NB4 (cell line): Measurements from ENCODE around the gene MYO1D.

Source experiments
- DNase-seq: peaks from one replicate; pipeline ENCODE4 v3.0.0; 2010; ENCODE audit warnings: low read depth
- H3K4me3 ChIP-seq: one replicate; pipeline ENCODE4 v1.5.1; 2011; ENCODE audit warnings: mild to moderate bottlenecking, low read depth, low read length, moderate library complexity
- MYC ChIP-seq: IDR thresholded peaks from 2 replicates; pipeline ENCODE4 v1.6.1; 2011; ENCODE audit warnings: low read depth, low read length
- POLR2A ChIP-seq: IDR thresholded peaks from 2 replicates; pipeline ENCODE4 v1.6.1; 2011; ENCODE audit warnings: mild to moderate bottlenecking; ENCODE audit not compliant: insufficient read length; ENCODE audit errors: extremely low read depth
- TF ChIP-seq, protein P1 (sequence below): IDR thresholded peaks from one replicate; pipeline ENCODE4 v1.5.1; 2012; ENCODE audit warnings: low read depth, low read length
- TF ChIP-seq, protein P2 (sequence below): IDR thresholded peaks from 2 replicates; pipeline ENCODE4 v1.6.1; 2011; ENCODE audit warnings: low read depth, low read length

MYO1D gene

DNA sequence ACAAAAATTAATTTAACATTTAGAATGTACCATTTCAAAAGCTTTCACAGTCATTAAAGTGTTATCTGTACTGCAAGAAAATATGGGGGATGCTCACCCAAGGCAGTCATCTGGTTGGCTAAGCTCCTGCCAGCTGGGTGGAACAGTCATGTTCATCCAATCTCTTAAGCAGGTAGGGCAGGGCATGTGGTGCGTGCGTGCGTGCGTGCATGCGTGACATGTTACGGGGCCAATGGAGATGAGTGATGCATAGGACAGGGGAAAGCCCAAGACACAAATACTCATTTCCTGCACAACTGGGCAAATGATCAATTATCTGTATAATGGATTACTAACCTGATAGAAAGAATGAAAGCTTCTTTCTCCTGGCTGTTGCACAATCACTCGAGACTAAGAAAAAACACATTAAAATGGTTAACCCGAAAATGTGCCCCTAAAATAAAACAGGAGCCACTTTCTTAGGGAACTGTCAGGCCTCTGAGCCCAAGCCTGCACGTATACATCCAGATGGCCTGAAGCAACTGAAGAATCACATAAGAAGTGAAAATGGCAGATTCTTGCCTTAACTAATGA, 104.4 kb downstream of the MYO1D start:
- DNase-seq, result no peak
- no peak for TF ChIP-seq MYC
- TF ChIP-seq, protein P1, sequence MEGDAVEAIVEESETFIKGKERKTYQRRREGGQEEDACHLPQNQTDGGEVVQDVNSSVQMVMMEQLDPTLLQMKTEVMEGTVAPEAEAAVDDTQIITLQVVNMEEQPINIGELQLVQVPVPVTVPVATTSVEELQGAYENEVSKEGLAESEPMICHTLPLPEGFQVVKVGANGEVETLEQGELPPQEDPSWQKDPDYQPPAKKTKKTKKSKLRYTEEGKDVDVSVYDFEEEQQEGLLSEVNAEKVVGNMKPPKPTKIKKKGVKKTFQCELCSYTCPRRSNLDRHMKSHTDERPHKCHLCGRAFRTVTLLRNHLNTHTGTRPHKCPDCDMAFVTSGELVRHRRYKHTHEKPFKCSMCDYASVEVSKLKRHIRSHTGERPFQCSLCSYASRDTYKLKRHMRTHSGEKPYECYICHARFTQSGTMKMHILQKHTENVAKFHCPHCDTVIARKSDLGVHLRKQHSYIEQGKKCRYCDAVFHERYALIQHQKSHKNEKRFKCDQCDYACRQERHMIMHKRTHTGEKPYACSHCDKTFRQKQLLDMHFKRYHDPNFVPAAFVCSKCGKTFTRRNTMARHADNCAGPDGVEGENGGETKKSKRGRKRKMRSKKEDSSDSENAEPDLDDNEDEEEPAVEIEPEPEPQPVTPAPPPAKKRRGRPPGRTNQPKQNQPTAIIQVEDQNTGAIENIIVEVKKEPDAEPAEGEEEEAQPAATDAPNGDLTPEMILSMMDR, result no peak
- TF ChIP-seq, protein P2, sequence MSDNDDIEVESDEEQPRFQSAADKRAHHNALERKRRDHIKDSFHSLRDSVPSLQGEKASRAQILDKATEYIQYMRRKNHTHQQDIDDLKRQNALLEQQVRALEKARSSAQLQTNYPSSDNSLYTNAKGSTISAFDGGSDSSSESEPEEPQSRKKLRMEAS, result no peak
- no peak for TF ChIP-seq POLR2A
- no peak overlapping the region for H3K4me3 ChIP-seq

DNA sequence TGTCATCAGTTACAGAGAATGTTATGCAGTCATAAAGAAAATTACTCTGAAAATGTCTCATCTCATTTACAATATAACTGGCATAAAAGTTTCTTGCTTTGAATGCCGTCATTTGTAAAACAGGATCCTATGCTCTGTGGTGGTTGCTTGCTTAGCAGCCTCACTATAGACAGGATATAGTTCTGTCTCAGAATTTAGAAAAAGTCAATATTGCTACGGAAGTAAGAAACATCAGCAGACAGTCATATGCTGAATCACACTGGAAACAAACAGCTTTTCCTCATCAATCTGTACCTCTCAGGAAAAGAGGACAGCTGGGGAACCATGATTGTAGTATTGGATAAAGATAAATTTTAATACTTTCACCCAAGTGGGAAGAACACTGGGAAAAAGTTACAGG, 105.5 kb downstream of the MYO1D start:
- TF ChIP-seq, protein P2, result no peak
- no peak for TF ChIP-seq POLR2A
- TF ChIP-seq MYC, result no peak
- TF ChIP-seq, protein P1, result no peak
- no peak overlapping the region for H3K4me3 ChIP-seq
- DNase-seq, result no peak

DNA sequence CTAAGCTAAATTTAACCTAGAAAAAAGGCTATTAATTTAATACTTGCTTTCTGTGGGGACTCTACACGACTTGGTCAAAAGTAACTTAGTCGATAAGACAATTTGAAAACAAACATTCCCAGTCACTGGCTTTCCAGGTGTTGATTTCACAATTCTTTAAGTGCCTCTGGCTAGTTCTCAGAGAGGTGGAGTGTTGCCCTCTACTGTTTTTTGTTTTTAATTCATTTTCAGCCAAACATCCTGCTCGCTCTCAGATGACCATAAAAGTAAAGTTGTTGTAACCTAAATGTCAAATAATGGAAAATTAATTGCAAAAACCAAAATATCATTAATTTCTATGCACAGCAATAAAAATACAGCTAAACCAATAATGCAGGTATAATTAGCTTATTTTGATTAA, 107.1 kb downstream of the MYO1D start:
- H3K4me3 ChIP-seq, result no peak overlapping the region
- no peak for DNase-seq
- TF ChIP-seq, protein P1, result no peak
- TF ChIP-seq MYC (no peak), POLR2A (no peak)
- TF ChIP-seq, protein P2, result no peak

DNA sequence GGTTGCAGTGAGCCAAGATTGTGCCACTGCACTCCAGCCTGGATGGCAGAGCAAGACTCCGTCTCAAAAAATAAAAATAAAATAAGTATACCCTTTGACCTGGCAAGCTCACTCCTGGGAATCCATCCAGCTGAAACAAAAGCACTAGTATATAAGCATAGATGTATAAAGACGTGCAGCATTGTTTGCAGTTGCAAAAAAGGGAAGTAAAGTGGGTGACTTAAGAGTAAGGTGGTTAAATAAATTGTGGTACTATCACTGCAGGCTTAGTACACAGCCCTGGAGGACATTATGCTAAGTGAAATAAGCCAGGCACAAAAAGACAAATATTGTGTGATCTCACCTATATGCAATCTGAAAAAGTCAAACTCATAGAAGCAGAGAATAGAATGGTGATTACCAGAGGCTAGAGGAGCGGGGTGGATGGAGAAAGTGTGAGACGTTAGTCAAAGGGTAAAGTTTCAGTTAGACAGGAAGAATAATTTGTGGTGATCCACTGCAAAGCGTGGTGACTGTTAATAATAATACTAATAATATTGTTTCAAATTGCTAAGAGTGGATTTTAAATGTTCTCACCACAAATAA, 113.0 kb downstream of the MYO1D start:
- no peak overlapping the region for H3K4me3 ChIP-seq
- TF ChIP-seq MYC, result no peak
- TF ChIP-seq POLR2A, result no peak
- TF ChIP-seq, protein P1, result no peak
- TF ChIP-seq, protein P2, result no peak
- peak; percentile 62 for DNase-seq

DNA sequence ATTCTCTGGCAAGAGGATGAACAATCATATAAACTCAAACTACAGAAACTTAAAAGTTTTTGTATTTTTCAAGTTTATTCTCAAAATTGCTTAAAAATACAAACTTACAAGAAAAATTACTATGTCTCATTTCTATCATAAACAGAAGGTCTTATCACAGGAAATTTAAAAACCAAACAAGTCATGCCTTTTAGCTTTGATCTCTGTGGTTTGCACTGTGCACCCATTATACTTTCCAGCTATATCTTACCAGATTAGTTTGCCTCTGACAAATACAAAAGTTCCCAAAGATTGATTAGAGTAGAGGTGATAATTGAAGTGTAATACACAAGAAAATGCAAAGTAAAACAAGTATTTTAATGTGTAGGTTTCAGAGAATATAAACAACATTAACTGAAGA, 117.4 kb downstream of the MYO1D start:
- TF ChIP-seq, protein P2, result no peak
- no peak for TF ChIP-seq MYC
- DNase-seq, result no peak
- H3K4me3 ChIP-seq, result no peak overlapping the region

DNA sequence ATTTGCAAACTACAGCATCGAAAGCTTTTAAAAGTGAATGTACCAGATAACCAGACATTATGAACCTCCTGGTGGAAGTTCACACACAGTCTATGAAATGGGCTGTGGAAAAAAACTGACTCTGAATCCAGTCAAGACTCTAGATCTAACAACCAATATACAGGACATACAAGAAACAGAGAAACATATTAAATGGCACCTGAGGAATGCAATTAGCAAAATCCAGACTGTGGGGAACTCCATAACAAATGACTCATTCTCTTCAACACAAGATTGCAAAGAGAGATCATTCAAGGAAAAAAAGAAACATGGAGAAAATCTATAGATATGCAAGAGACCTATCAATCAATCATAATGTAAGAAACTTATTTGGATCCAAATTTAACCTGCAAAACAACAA, 119.0 kb downstream of the MYO1D start:
- H3K4me3 ChIP-seq, result no peak overlapping the region
- no peak for DNase-seq
- TF ChIP-seq, protein P2, result no peak
- TF ChIP-seq, protein P1, result no peak
- TF ChIP-seq MYC (no peak), POLR2A (no peak)
